HepG2 (cell line): ENCODE measurements around the gene RSAD1. TPM values are rescaled to one million over a fixed set of nuclear protein-coding genes. Genes with fewer than 3 reads are reported as not detected.
A peak's percentile ranks its signal among the peaks of the same experiment; 100 is the strongest.

Source experiments
- CEBPG ChIP-seq: IDR thresholded peaks from 2 replicates; pipeline ENCODE4 v1.6.1; 2016
- ELF4 ChIP-seq: sonication (generic); formaldehyde crosslinking; IDR thresholded peaks from 2 replicates; pipeline ENCODE4 v1.5.0; 2020; ENCODE audit warnings: missing genetic modification reagents, mild to moderate bottlenecking, moderate library complexity, borderline replicate concordance
- IRX3 ChIP-seq: sonication (generic); formaldehyde crosslinking; IDR thresholded peaks from 2 replicates; pipeline ENCODE4 v1.8.1; 2023; ENCODE audit warnings: mild to moderate bottlenecking, low read depth, missing genetic modification reagents, borderline replicate concordance
- NR2F1 ChIP-seq, 2 experiments: fragments of 450-650 bp in 1 of 2; formaldehyde crosslinking in 1 of 2; IDR thresholded peaks; 2 replicates each; pipeline versions ENCODE4 v1.5.0 to v1.6.1; 2016 to 2020; ENCODE audit warnings: mild to moderate bottlenecking in 1 of 2, missing compliant biosample characterization in 1 of 2, missing genetic modification reagents in 1 of 2, moderate library complexity in 1 of 2
- RBFOX2 ChIP-seq: fragments of 200-400 bp; formaldehyde crosslinking; IDR thresholded peaks from 2 replicates; pipeline ENCODE4 v1.6.1; 2017; ENCODE audit warnings: low read depth, mild to moderate bottlenecking, low read length
- SAP130 ChIP-seq: IDR thresholded peaks from 2 replicates; pipeline ENCODE4 v1.6.1; 2016; ENCODE audit warnings: low read depth
- SIN3B ChIP-seq: fragments of 150-350 bp; IDR thresholded peaks from 2 replicates; pipeline ENCODE4 v1.6.1; 2014; ENCODE audit warnings: low read length
- SMYD3 ChIP-seq: sonication (generic); formaldehyde crosslinking; IDR thresholded peaks from 2 replicates; pipeline ENCODE4 v1.8.1; 2023; ENCODE audit warnings: mild to moderate bottlenecking, missing genetic modification reagents
- TERF1 ChIP-seq: sonication (generic); formaldehyde crosslinking; IDR thresholded peaks from 2 replicates; pipeline ENCODE4 v1.8.0; 2022; ENCODE audit warnings: mild to moderate bottlenecking, missing genetic modification reagents, moderate library complexity
- TRAFD1 ChIP-seq: sonication (generic); formaldehyde crosslinking; IDR thresholded peaks from 2 replicates; pipeline ENCODE4 v1.5.1; 2020; ENCODE audit warnings: missing genetic modification reagents, mild to moderate bottlenecking, borderline replicate concordance
- ZEB1 ChIP-seq: IDR thresholded peaks from 2 replicates; pipeline ENCODE4 v1.6.1; 2012; ENCODE audit warnings: mild to moderate bottlenecking, low read depth, inconsistent platforms; ENCODE audit not compliant: insufficient replicate concordance
- ZHX2 ChIP-seq, 2 experiments: sonication (generic) in 1 of 2; formaldehyde crosslinking in 1 of 2; IDR thresholded peaks; 2 replicates each; pipeline versions ENCODE4 v1.6.1 to v1.9.0; 2014 to 2022; ENCODE audit warnings: antibody characterized with exemption in 1 of 2, borderline replicate concordance in 1 of 2, inconsistent platforms in 1 of 2, low read depth in 1 of 2, missing genetic modification reagents in 1 of 2
- ZNF441 ChIP-seq: sonication (generic); formaldehyde crosslinking; IDR thresholded peaks from 2 replicates; pipeline ENCODE4 v1.7.0; 2021; ENCODE audit warnings: missing genetic modification reagents, borderline replicate concordance
- ZNF543 ChIP-seq: sonication (generic); formaldehyde crosslinking; IDR thresholded peaks from 2 replicates; pipeline ENCODE4 v1.4.0; 2020; ENCODE audit warnings: mild to moderate bottlenecking, missing genetic modification reagents
- ZNF614 ChIP-seq: IDR thresholded peaks from 2 replicates; pipeline ENCODE4 v1.6.1; 2018; ENCODE audit warnings: missing biosample characterization, missing genetic modification reagents, inconsistent platforms, borderline replicate concordance
- ZNF709 ChIP-seq: sonication (generic); formaldehyde crosslinking; IDR thresholded peaks from 2 replicates; pipeline ENCODE4 v1.5.0; 2020; ENCODE audit warnings: mild to moderate bottlenecking, missing genetic modification reagents
- ZNF740 ChIP-seq: sonication (generic); formaldehyde crosslinking; IDR thresholded peaks from 2 replicates; pipeline ENCODE4 v1.4.0; 2020; ENCODE audit warnings: missing genetic modification reagents
- ZNF747 ChIP-seq: sonication (generic); formaldehyde crosslinking; IDR thresholded peaks from 2 replicates; pipeline ENCODE4 v1.8.1; 2023; ENCODE audit warnings: missing genetic modification reagents, mild to moderate bottlenecking, borderline replicate concordance
- ZNF773 ChIP-seq: sonication (generic); formaldehyde crosslinking; IDR thresholded peaks from 2 replicates; pipeline ENCODE4 v1.4.0; 2020; ENCODE audit warnings: missing genetic modification reagents, borderline replicate concordance
- ZNF782 ChIP-seq: sonication (generic); formaldehyde crosslinking; IDR thresholded peaks from 2 replicates; pipeline ENCODE4 v1.4.0; 2020; ENCODE audit warnings: missing genetic modification reagents, mild to moderate bottlenecking, borderline replicate concordance
- ZSCAN29 ChIP-seq: sonication (generic); formaldehyde crosslinking; conservative IDR thresholded peaks from 2 replicates; pipeline ENCODE4 v1.4.0; 2020; ENCODE audit warnings: mild to moderate bottlenecking, missing genetic modification reagents
- polyA plus RNA-seq, 8 experiments: library from polyadenylated mRNA; depleted of rRNA in 3 of 8; stranded (reverse) in 7 of 8; unstranded in 1 of 8; fragments of >200 nt; fragmentation: Illumina TruSeq in 4 of 8; extraction: Trizol in 4 of 8; gene quantifications; 2 replicates each; pipeline versions ENCODE4 v1.2.1 to v1.2.3, GENCODE V29; 2011 to 2016; ENCODE audit warnings: low read depth in 4 of 8, missing spikeins in 1 of 8, mixed read lengths in 1 of 8; ENCODE audit not compliant: insufficient read depth in 1 of 8
- total RNA-seq, 5 experiments: library from RNA; depleted of rRNA; stranded (reverse); fragments of >200 nt; fragmentation: Illumina TruSeq; extraction: Trizol; gene quantifications; 2 replicates each; pipeline ENCODE4 v1.2.3, GENCODE V29; 2016; ENCODE audit warnings: low read depth in 1 of 5

RSAD1 gene
- total and polyA plus RNA-seq, 2 of the 13 experiments (the other 11 are each of a cell fraction or from before 2014, with no cell fraction given): 22.7 to 27.7 TPM

- TF ChIP-seq ZNF441 (no peak), ZNF543 (0 out of 2 replicates have a peak, but pooled peaks have one; percentile 1), ZHX2 (IDR thresholded peaks at IDR 0.05; ENCODE audit: low read depth) (0 out of 2 replicates have a peak, but pooled peaks have one; percentile 26), ZHX2 (CRISPR knock-in tag; IDR thresholded peaks at IDR 0.05; ENCODE audit: borderline replicate concordance) (no peak), ELF4 (CRISPR knock-in tag) (no peak), ZNF614 (CRISPR knock-in tag) (no peak; the same call in 1 of the 2 replicates), TRAFD1 (CRISPR knock-in tag) (no peak), RBFOX2 (no peak), ZNF773 (CRISPR knock-in tag) (no peak), SMYD3 (CRISPR knock-in tag) (no peak), ZNF782 (CRISPR knock-in tag) (no peak), SAP130 (CRISPR knock-in tag) (peak; percentile 48; the same call in 1 of the 2 replicates), ZEB1 (no peak), ZNF709 (no peak), ZSCAN29 (CRISPR knock-in tag) (no peak), ZNF747 (no peak), TERF1 (CRISPR knock-in tag) (no peak), IRX3 (CRISPR knock-in tag) (no peak), CEBPG (CRISPR knock-in tag) (peak; percentile 62), NR2F1 (CRISPR knock-in tag; IDR thresholded peaks at IDR 0.05) (no peak), SIN3B (no peak), ZNF740 (0 out of 2 replicates have a peak, but pooled peaks have one; percentile 36)
Observed at GRCh38 chr17:50479522-50480141, 972 bp downstream of the RSAD1 start (continued).
